ENCODE data around the gene PFDN5. TPM values are rescaled to one million over a fixed set of nuclear protein-coding genes. Genes with fewer than 3 reads are reported as not detected.

Gene PFDN5
- total and polyA plus RNA-seq, 2 experiments from 2014 or later, result 199 to 567 TPM

DNA sequence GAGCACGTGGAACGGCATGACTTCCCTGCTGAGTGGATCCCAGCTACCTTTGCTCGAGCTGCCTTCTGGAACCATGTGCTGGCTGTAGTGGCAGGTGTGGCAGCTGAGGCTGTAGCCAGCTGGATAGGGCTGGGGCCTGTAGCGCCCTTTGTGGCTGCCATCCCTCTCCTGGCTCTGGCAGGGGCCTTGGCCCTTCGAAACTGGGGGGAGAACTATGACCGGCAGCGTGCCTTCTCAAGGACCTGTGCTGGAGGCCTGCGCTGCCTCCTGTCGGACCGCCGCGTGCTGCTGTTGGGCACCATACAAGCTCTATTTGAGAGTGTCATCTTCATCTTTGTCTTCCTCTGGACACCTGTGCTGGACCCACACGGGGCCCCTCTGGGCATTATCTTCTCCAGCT lies 42.0 kb upstream of the PFDN5 start (continued):
- TF ChIP-seq REST (IDR thresholded peaks at IDR 0.05; ENCODE audit: unreplicated experiment), result no peak

- H3K4me3 Mint-ChIP-seq, result no peak overlapping the region
- H3K36me3 ChIP-seq (ENCODE audit: insufficient read depth), result no peaks in the 10 kb centered on the region
- no peaks in the 10 kb centered on the region; the same call in 2 of the 3 replicates for H3K9me3 Mint-ChIP-seq
- no peak overlapping the region for H3K4me2 ChIP-seq
- peaks cover 13% of the 10 kb centered on the region for H3F3A ChIP-seq (replicated peaks; ENCODE audit: low read depth)
- H3K27me3 Mint-ChIP-seq (ENCODE audit: insufficient read depth, low read depth, poor library complexity), result peaks cover 23% of the 10 kb centered on the region
- peaks cover 4% of the 10 kb centered on the region; the same call in 1 of the 2 replicates for H3K79me2 ChIP-seq (replicated peaks; ENCODE audit: insufficient read depth)
- peaks cover 20% of the 10 kb centered on the region for H3K4me1 Mint-ChIP-seq
- DNase-seq (ENCODE audit: low spot score) (no peak), ATAC-seq (no peak)
- no peak overlapping the region for H3K27ac Mint-ChIP-seq
- H3K9me2 ChIP-seq (ENCODE audit: insufficient read depth), result no peaks in the 10 kb centered on the region
- no peaks in the 10 kb centered on the region for H3K27me3 ChIP-seq (ENCODE audit: insufficient read depth)
- no peak overlapping the region for H3K27ac ChIP-seq (ENCODE audit: low read depth)
- H3K36me3 Mint-ChIP-seq (ENCODE audit: low read depth), result peaks cover 6% of the 10 kb centered on the region; the same call in 1 of the 3 replicates
- no peak overlapping the region for H3K4me3 ChIP-seq
- H4K20me1 ChIP-seq (replicated peaks; ENCODE audit: insufficient read depth), result no peaks in the 10 kb centered on the region
- no peak overlapping the region for H2AFZ ChIP-seq
- peaks cover 12% of the 10 kb centered on the region for H3K4me1 ChIP-seq (ENCODE audit: insufficient read depth)
- TF ChIP-seq, protein P1, sequence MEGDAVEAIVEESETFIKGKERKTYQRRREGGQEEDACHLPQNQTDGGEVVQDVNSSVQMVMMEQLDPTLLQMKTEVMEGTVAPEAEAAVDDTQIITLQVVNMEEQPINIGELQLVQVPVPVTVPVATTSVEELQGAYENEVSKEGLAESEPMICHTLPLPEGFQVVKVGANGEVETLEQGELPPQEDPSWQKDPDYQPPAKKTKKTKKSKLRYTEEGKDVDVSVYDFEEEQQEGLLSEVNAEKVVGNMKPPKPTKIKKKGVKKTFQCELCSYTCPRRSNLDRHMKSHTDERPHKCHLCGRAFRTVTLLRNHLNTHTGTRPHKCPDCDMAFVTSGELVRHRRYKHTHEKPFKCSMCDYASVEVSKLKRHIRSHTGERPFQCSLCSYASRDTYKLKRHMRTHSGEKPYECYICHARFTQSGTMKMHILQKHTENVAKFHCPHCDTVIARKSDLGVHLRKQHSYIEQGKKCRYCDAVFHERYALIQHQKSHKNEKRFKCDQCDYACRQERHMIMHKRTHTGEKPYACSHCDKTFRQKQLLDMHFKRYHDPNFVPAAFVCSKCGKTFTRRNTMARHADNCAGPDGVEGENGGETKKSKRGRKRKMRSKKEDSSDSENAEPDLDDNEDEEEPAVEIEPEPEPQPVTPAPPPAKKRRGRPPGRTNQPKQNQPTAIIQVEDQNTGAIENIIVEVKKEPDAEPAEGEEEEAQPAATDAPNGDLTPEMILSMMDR (conservative IDR thresholded peaks at IDR 0.05; ENCODE audit: low read depth in 2 of 2), result no peak
- TF ChIP-seq STAT1 (IDR thresholded peaks at IDR 0.05; ENCODE audit: unreplicated experiment) (no peak), EZH2 (IDR thresholded peaks at IDR 0.05; ENCODE audit: low read depth, unreplicated experiment) (no peak), REST (IDR thresholded peaks at IDR 0.05; ENCODE audit: unreplicated experiment) (no peak), ZNF331 (CRISPR knock-in tag; IDR thresholded peaks at IDR 0.05; ENCODE audit: low read depth) (no peak), ZNF114 (CRISPR knock-in tag; IDR thresholded peaks at IDR 0.05) (no peak), POLR2AphosphoS5 (IDR thresholded peaks at IDR 0.05; ENCODE audit: low read depth) (no peak), JUNB (IDR thresholded peaks at IDR 0.05; ENCODE audit: unreplicated experiment) (no peak)
- TF ChIP-seq, protein P2, sequence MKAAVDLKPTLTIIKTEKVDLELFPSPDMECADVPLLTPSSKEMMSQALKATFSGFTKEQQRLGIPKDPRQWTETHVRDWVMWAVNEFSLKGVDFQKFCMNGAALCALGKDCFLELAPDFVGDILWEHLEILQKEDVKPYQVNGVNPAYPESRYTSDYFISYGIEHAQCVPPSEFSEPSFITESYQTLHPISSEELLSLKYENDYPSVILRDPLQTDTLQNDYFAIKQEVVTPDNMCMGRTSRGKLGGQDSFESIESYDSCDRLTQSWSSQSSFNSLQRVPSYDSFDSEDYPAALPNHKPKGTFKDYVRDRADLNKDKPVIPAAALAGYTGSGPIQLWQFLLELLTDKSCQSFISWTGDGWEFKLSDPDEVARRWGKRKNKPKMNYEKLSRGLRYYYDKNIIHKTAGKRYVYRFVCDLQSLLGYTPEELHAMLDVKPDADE (IDR thresholded peaks at IDR 0.05), result no peak
Observed at GRCh38 chr12:53254816-53255545, 40.4 kb upstream of the PFDN5 start.

Data from GM23338 (cell line).